ENCODE results near the gene SMYD1. TPM values are rescaled to one million over a fixed set of nuclear protein-coding genes. Genes with fewer than 3 reads are reported as not detected.
"Not testable (repeated sequence)": the region's sequence is repeated elsewhere in the genome, so short reads cannot be mapped to it uniquely, and the experiment has no call there.

The SMYD1 gene
- total RNA-seq, 4 donors from 2014 or later: not detected

GRCh38 chr2:88038263-88039105 lies 29.1 kb upstream of the SMYD1 start:
- Histone ChIP-seq H3K9me3 (no peaks in the 10 kb centered on the region), H3K36me3 (peaks cover 10% of the 10 kb centered on the region), H3K27ac (no peak overlapping the region), H3K4me3 (no peak overlapping the region), H3K4me1 (peaks cover 5% of the 10 kb centered on the region), H3K27me3 (no peaks in the 10 kb centered on the region)
- no peak for DNase-seq (ENCODE audit: low spot score in 2 of 2)
- TF ChIP-seq CTCF (IDR thresholded peaks at IDR 0.05) (no peak), POLR2A (IDR thresholded peaks at IDR 0.05) (no peak)
- 96% methylated on average over 4 of the region's 4 CpGs for WGBS

GRCh38 chr2:88042476-88042875 lies 25.1 kb upstream of the SMYD1 start:
- Histone ChIP-seq H3K36me3 (no peaks in the 10 kb centered on the region), H3K4me3 (no peak overlapping the region), H3K9me3 (no peaks in the 10 kb centered on the region), H3K27ac (no peak overlapping the region), H3K4me1 (peaks cover 15% of the 10 kb centered on the region), H3K27me3 (no peaks in the 10 kb centered on the region)
- no peak for DNase-seq (ENCODE audit: low spot score in 2 of 2)
- WGBS: 66% methylated on average over 5 of the region's 5 CpGs
- TF ChIP-seq EP300 (IDR thresholded peaks at IDR 0.05) (no peak), POLR2AphosphoS5 (IDR thresholded peaks at IDR 0.05) (no peak), CTCF (IDR thresholded peaks at IDR 0.05) (no peak), POLR2A (IDR thresholded peaks at IDR 0.05) (no peak)

GRCh38 chr2:88045561-88045960 lies 22.1 kb upstream of the SMYD1 start:
- not testable (repeated sequence) for H3K27ac ChIP-seq; H3K36me3 ChIP-seq; H3K4me3 ChIP-seq; DNase-seq (ENCODE audit: low spot score in 2 of 2); H3K9me3 ChIP-seq; H3K27me3 ChIP-seq
- H3K4me1 ChIP-seq: peaks cover 23% of the 10 kb centered on the region
- WGBS: 80% methylated on average over 6 of the region's 6 CpGs

- WGBS: 81% methylated on average over 3 of the region's 3 CpGs
- H3K36me3 ChIP-seq: no peaks in the 10 kb centered on the region
- H3K4me1 ChIP-seq: peaks cover 30% of the 10 kb centered on the region
- H3K27ac ChIP-seq: no peak overlapping the region
- no peaks in the 10 kb centered on the region for H3K27me3 ChIP-seq
- no peak for DNase-seq (ENCODE audit: low spot score in 2 of 2)
- H3K4me3 ChIP-seq: no peak overlapping the region
- no peaks in the 10 kb centered on the region for H3K9me3 ChIP-seq
- TF ChIP-seq POLR2A (IDR thresholded peaks at IDR 0.05) (no peak), CTCF (IDR thresholded peaks at IDR 0.05) (no peak), EP300 (IDR thresholded peaks at IDR 0.05) (no peak), POLR2AphosphoS5 (IDR thresholded peaks at IDR 0.05) (no peak)
Measured at GRCh38 chr2:88048541-88048940, 19.1 kb upstream of the SMYD1 start.

GRCh38 chr2:88049622-88050021 lies 18.0 kb upstream of the SMYD1 start:
- DNase-seq (ENCODE audit: low spot score in 2 of 2): no peak
- WGBS: 88% methylated on average over 1 of the region's 1 CpG
- Histone ChIP-seq H3K36me3 (no peaks in the 10 kb centered on the region), H3K27me3 (no peaks in the 10 kb centered on the region), H3K9me3 (no peaks in the 10 kb centered on the region), H3K4me3 (no peak overlapping the region), H3K4me1 (peaks cover 34% of the 10 kb centered on the region), H3K27ac (no peak overlapping the region)
- TF ChIP-seq EP300 (IDR thresholded peaks at IDR 0.05): no peak
- no peak for TF ChIP-seq CTCF (IDR thresholded peaks at IDR 0.05)
- no peak for TF ChIP-seq POLR2A (IDR thresholded peaks at IDR 0.05)
- no peak for TF ChIP-seq POLR2AphosphoS5 (IDR thresholded peaks at IDR 0.05)
